NCI-H146 treated with DMSO at 0.1 percent for 48 hours (cell line): Measurements from ENCODE around the gene NUDT14.

Experiments used
- DNase-seq: peaks from one replicate; lab custom pipeline; 2025; ENCODE audit not compliant: unreplicated experiment; lab: John Stamatoyannopoulos, UW

Gene NUDT14

GRCh38 chr14:105147671-105148603 lies 33.2 kb downstream of the NUDT14 start:
- no peak for DNase-seq

- DNase-seq = no peak
Measured at GRCh38 chr14:105146976-105147635, 34.0 kb downstream of the NUDT14 start.

GRCh38 chr14:105146181-105146975 lies 34.7 kb downstream of the NUDT14 start:
- no peak for DNase-seq

- DNase-seq = no peak
Measured at GRCh38 chr14:105145381-105146180, 35.5 kb downstream of the NUDT14 start.

- DNase-seq = no peak
Measured at GRCh38 chr14:105144666-105145380, 36.3 kb downstream of the NUDT14 start.

- no peak for DNase-seq
Measured at GRCh38 chr14:105144026-105144665, 37.0 kb downstream of the NUDT14 start.

GRCh38 chr14:105143451-105144025 lies 37.6 kb downstream of the NUDT14 start:
- DNase-seq = no peak

GRCh38 chr14:105142651-105143450 lies 38.3 kb downstream of the NUDT14 start:
- DNase-seq = no peak

- no peak for DNase-seq
Measured at GRCh38 chr14:105141486-105142281, 39.4 kb downstream of the NUDT14 start.

- no peak for DNase-seq
Measured at GRCh38 chr14:105141026-105141425, 40.1 kb downstream of the NUDT14 start.

GRCh38 chr14:105140581-105140980 lies 40.5 kb downstream of the NUDT14 start:
- DNase-seq = no peak

GRCh38 chr14:105139831-105140239 lies 41.3 kb downstream of the NUDT14 start:
- no peak for DNase-seq

- DNase-seq = no peak
Measured at GRCh38 chr14:105139212-105139825, 41.8 kb downstream of the NUDT14 start.

GRCh38 chr14:105138551-105139111 lies 42.5 kb downstream of the NUDT14 start:
- DNase-seq = no peak

GRCh38 chr14:105138021-105138541 lies 43.0 kb downstream of the NUDT14 start:
- no peak for DNase-seq

- DNase-seq = no peak
Measured at GRCh38 chr14:105137481-105138020, 43.6 kb downstream of the NUDT14 start.
